ENCODE results near the gene ACAA2.

- TF ChIP-seq CTCF (IDR thresholded peaks at IDR 0.05), result no peak
- TF ChIP-seq POLR2A (IDR thresholded peaks at IDR 0.05), result no peak
These were observed 34.4 kb downstream of the ACAA2 start for GRCh38 chr18:49778826-49779465.
